GM19463 (cell line): ENCODE results near the gene FAM221B.

Experiments
- ATAC-seq: cut with Tn5 transposase; IDR thresholded peaks from one replicate; pipeline ENCODE4 v1.9.1; 2021; ENCODE audit warnings: mild to moderate bottlenecking, moderate library complexity; ENCODE audit not compliant: unreplicated experiment

FAM221B gene, protein sequence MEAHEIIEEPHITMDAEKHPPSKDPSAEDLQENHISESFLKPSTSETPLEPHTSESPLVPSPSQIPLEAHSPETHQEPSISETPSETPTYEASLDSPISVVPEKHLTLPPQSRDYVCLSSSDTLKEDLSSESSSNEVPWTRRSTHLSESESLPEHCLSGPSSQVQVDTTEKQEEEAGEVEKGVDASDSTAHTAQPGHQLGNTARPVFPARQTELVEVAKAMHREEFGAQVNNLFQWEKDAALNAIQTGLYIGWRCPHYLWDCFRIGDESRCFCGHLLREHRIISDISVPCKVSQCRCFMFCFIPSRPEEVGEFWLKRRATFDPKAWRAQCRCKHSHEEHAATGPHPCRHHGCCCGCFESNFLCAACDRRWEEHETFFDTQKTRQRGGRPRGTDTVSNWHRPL

DNA sequence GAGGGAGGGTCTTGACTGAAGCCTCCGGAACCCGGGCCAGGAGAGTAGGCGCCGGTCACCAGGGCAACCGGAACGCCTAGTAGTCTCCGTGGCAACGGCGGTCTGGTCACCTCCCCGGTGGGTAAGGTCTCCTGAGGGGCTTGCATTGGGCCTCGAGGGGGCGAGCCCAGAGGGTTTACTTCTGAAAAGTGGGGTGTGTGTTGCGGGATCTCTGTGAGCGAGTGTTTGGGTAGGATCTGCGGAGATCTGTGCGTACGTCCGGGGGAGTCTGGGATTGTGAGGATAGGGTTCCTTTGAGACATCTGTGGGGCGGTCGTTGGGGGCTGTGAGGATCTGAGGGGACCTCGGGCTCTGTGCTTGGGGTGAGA lies at the start of gene FAM221B:
Gene FAM221B (minus strand): TSS at position 17 of the 368 bp plus-strand sequence. CDS start 2,571 bp downstream, outside the sequence.
- ATAC-seq = no peak

DNA sequence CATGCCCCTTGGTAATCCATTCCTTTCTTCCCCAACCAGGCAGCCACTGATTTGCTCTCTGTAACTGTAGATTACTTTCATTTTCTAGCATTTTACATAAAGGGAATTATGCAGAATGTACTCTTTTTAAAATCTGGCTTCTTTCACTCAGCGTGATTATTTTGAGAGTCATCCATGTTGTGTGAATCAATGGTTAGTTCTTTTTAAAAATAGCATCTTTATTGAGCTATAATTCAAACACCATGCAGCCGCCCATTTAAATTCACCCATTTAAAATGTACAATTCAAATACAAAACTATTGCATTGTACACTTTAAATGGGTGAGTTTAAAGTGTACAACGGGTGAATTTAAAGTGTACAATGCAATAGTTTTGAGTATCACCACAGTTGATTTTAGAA lies 44.0 kb upstream of the FAM221B start:
- ATAC-seq = no peak

DNA sequence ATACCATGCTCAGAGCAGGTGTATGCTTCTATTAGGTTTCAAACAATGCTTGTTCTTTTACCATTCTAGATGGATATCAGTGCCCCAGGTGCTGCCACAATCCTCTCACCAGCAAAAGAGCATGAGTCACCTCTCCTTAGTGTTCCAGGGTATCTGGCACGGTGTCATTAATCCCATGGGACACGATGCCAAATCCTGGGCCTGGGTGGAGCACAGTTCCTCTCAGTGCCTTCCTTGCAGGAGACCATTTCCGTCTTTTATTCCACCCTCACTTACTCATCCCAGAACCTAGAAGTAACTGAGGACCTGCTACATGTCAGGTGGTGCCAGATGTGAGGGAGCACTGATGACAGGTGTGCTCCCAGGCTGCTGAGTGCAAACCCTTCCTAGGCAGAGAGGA lies 43.0 kb upstream of the FAM221B start:
- no peak for ATAC-seq

DNA sequence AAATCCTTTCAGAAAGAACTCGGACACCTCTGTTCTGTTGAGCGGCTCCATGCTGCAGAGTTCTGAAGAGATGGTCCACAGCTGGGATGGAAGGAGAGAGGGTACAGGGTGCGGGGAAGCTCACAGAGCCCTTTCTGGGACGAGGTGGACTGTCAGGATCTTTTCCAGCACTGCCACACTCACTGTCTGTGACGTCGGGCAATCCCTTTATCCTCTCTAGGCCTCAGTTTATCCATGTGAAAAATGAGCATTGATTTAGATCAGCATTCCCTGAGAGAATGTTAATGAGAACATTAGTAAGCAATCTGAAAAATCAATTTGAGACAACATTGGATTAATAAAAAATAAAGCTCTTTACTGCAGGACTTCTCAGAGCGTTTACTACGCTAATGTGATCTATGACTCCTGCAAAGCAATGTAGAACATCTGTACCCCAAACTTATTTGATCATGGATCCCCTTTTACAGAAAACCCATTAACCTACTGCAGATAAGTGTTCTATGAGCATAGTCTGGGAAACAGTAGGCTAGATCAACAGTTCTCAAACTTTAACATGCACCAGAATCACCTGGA lies 41.9 kb upstream of the FAM221B start, which contains the start of gene OR13J1:
Gene OR13J1 (minus strand): TSS at position 51 of the 573 bp plus-strand sequence. CDS start 0 bp downstream, at position 51.
- ATAC-seq = no peak

DNA sequence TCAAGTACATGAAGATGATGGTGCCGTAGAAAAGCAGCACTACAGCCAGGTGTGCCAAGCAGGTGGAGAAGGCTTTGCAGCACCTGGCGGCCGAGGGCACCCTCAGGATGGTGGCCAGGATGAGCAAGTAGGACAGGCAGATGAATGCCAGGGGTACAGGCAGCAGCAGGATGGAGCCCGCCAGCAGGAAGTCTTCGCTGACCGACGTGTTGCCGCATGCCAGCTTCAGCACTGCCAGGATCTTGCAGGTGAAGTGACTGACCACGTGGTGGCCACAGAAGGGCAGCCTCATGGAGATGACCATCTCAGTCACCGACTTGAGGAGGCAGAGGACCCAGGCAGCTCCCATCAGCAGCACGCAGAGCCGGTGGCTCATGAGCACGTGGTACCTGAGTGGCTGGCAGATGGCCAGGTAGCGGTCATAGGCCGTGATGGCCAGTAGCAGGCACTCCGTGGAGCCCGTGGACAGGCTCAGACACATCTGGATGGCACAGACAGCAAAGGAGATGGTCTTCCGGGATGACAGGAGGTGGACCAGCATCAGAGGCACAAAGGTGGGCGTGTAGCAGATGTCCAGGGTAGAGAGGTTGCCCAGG lies 41.2 kb upstream of the FAM221B start:
- no peak for ATAC-seq

DNA sequence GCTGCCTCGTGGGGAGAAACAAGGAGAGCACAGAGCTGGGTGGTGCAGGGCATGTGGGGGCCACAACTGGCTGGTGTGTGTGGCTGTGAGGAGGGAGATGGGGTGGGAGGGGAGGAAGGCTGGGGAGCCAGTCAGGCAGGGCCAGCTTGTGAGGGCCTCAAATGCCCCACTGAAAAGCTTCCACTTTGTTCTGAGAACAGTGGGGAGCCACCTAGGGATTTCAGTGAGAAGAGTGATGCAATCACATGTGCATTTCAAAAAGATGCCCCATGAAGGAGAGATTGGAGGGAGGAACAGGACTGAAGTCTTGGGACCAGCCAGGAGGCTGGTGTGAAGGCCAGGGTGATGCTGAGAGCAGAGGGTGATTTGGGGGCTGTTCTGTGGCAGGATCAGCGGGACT lies 40.4 kb upstream of the FAM221B start:
- no peak for ATAC-seq

DNA sequence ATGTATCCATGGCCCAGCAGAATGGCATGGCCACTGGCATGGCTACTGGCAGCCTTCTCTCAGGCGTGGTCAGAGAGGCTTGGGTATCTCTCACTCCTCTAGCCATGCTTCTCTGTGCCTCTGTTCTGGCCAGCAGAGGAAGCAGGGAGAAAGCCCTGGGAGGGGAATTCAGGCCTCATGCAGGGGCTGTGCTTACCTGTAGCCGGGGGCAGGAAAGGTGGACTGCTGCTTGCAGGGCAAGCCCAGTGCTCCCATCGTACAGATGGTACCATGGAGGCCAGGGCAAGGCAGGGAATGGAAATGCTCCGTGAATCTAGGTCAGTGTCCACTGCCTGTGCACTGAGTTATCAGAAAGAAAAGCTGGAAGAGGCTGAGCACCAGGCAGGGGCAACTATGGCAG lies 39.0 kb upstream of the FAM221B start:
- ATAC-seq = no peak

DNA sequence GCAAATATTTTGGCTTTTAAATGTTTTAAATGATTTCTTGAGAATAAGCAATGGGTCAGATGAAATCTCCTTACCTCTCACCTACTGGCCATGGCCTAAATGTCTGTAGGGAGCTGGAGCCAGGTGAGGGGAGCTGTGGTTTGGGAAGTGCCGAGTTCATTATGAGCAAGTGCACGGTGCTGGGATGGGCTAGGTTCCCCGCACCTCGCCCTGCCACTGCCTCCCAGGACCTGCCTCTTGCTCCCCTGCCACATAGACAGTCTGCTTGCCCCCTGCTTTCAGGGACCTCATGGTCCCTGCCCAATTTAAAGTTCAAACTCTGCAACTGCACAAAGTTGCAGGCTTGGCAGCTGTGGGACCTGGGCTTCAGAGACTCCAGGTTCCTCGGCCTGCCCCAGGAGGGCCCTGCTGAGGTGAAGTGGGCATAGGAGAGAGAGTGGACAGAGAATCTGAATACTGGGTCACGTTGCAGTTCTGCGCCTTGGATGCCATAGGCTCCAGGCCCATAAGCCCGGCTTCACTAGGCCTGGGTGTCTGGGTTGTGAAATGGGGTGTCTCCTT lies 36.2 kb upstream of the FAM221B start:
- ATAC-seq = no peak

DNA sequence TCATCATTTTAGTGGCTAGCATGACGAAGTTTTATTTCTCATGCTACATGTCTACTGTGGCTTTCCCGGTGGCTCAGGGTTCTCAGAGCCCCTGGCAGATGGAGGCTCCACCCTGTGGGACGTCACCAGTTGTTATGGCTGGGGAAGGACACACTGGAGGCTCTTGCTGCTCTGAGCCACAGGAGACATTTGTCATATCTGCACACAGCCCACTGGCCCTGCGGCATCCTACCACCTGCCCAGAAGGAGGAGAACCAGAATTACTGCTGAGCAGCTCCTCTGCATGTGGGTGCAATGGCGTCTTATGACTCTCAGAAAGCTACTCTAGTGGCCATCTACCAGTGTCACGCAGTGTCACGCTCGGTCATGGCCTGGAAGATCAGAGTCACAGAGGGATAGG lies 35.1 kb upstream of the FAM221B start:
- no peak for ATAC-seq

DNA sequence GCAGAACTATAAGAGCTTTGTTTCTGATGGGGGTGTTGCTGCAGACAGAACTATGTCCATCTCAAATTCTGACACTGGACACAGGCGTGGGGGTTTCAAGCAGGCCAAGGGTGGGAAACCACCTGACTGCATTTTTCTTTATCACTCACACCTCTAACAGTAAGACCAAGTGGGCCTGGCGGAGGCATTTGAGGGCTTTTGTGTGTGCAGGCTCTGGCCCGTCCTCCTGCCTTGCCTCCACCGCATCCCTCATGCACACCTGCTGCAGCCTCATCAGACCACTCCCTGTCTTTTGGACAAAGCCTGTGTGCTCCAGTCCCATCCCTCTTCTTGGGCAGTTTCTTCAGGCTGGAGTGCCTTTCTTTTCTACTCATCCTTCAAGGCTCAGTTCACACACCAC lies 33.8 kb upstream of the FAM221B start:
- ATAC-seq = no peak

DNA sequence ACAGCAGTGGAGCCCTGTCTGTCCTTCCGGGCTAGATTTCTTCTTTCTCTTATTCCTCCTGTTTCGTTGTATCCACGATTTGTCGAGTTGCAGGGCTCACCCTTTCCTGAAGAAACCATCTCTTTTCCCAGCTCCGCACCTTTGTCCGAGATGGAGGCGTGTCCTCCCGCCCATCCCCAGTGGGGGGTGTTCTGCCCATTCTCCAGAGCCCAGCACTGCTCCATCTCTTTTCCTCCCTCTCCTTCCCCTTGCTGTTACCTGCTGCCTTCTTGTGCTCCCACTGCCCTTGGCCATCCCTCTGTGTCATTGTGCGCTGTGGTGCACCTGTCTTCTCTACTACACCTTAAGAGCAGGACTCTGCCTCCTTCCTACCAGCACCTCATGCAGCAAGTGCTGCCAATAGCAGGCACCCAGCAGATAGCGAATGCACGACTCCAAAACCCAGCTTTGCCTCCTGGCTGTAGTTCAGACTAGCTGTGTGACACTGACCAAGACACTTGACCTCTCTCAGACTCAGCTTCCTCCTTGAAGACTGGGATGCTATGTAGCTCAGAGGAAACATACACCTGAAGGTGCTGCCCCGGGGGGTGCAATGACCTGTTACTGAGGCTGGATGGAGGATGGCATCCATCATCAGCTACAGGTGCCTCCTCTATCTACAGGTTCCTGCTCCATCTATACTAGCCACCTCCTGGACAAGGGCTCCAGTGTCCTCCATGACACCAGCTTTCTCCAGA lies 32.8 kb upstream of the FAM221B start:
- no peak for ATAC-seq

DNA sequence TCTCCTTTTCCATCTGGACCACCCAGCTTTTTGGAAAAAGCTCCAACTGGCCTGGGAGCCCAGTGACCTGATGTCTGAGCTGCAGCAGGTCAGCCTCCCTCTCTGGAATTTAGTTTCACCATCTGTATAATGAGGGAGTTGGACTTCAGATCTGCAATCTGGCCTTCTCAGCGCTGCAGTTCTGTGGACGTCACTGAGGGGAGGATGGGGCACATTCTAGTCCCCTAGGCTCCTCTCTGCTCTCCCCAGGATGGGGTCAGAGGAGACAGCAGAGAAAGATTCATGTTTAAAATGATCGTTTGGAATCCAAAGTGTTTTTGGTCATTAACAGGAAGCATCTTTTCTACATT lies 31.4 kb upstream of the FAM221B start:
- no peak for ATAC-seq

DNA sequence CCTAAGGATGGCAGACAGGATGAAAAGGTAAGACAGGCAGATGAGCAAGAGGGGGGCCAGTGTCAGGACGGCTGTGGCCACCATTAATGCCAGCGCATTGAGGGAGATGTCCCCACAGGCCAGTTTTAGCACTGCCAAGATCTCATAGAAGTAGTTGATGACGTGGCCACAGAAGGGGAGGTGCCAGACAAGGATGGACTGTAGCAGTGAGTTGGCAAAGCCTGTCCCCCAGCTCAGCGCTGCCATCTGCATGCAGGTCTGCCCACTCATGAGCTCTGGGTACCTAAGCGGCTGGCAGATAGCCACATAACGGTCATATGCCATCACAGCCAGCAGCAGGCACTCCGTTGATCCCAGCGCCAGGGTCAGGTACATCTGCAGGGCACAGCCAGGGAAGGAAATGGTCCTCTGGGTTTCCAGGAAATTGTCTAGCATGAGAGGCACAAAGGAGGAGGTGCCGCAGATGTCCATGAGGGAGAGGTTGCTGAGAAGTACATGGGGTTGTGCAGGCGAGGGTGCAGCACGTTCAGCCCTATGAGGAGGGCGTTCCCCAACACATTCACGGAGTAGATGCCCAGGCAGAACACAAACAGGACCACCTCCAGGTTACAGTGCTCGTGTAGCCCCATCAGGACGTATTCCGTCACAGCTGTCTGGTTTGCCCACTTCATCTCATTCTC lies 30.9 kb upstream of the FAM221B start:
- no peak for ATAC-seq

DNA sequence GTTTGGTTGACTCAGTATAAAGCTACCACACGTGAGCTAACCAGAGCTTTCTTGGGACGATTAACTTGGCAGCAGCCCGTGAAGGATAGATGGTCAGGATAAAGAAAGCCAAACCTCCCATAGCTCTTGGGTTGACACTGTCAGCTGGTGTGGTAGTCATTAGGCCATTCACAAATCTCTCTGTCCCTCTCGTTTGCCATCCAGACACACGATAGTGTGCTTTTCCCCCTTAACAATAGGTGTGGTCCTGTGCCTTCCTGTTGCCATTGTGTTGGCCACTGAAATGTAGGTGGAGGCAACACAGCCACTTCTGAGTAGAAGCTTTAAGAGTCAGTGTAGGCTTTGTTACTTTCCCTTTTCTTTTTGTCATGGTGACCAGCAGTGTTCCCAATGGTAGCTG lies 29.9 kb upstream of the FAM221B start:
- ATAC-seq = no peak

DNA sequence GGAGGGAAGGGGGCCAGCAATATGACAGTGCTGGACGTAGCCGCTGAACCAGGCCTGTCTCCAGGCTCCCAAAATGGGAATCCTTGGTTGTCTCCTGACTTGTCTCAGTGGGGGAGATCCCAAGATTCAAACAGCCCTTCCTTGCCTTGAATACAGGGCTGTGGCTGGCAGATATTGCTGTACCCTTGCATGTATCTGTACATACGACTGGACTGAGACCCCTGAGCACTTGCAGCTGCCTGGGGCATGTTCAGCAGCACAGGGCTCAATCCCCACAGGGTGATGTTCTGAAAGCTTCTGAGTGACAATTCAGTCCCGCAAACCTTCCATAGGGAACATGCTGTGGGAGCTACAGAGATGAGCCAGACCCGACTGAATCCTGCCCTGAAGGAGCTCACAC lies 28.4 kb upstream of the FAM221B start:
- no peak for ATAC-seq

DNA sequence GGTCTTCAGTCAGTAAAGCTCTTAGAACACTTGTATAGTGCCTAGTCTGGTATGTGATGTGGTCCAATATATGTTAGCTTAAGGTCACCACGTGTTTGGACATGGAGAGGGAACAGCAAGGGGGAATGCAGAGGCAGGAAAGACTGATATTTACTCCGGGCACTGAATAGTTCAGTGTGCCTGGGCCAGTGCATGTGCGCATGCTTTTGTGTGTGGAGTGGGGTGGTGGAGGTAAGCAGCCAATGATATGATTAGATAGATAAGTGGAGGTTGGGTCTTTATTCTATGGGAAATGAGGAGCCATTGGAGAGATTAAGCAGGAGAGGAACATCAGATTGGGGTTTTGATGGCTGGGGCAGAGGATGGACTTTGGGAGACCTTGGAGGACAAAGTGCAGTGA lies 27.7 kb upstream of the FAM221B start:
- no peak for ATAC-seq

DNA sequence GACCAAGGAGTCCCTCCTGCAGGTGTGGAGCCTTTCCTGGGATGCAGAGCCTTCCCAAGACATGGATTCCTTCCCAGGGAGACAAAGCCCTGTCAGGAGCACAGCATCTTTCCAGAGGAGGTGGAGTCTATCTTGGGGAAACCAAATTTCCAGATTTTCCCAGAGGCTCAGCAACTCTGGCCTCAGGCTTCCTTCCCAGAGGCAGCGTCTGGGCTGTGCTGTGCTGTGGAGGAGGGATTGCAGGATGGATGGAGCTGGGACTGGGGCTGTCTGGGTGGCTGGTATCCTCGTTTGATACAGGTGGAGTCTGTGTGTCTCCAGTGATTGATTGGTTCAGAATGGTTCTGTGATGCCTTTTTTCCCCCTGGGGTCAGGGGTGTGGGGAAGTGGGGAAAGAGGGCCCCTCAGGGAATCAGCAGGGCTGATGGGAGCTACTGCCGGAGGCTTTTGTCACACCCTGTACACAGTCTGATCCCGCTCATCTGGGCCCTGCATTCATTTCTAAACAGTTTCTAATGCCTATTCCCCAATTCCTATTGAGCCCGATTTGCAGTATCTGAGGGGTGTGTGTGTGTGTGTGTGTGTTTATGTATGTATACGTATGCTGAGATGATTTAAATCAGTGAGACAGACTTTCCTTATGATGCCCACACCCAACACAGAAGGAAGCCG lies 25.7 kb upstream of the FAM221B start:
- no peak for ATAC-seq

DNA sequence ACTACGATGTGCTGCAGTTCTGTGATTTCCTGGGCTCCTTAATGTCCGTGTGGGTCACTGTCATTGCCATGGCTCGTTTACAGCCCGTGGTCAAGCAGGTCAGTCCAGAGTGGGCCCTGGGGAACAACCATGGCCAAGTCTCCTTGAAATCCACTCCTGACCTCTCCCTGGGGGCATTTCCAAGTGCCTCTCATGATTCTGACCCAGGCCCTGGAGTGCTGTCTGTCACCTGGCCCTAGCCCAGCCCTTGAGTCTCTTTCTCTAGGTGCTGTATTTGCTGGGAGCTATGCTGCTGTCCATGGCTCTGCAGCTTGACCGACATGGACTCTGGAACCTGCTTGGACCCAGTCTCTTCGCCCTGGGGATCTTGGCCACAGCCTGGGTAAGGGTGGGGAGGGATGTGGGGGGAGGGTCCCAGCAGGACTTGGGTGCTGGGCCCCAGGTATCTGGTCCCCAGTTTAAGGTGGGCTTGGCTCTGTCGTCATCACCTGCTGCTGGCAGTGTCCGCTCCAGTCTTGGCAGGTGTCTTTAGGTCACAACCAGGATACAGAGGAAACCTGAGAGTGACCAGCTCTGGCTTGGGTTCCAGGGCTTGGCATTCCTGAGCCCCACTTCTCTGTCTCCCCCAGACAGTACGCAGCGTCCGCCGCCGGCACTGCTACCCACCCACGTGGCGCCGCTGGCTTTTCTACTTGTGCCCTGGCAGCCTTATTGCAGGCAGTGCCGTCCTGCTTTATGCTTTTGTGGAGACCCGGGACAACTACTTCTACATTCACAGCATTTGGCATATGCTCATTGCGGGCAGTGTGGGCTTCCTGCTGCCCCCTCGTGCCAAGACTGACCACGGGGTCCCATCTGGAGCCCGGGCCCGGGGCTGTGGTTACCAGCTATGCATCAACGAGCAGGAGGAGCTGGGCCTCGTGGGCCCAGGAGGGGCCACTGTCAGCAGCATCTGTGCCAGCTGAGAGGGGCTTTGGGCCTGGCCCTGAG lies 24.6 kb upstream of the FAM221B start:
- ATAC-seq = no peak

DNA sequence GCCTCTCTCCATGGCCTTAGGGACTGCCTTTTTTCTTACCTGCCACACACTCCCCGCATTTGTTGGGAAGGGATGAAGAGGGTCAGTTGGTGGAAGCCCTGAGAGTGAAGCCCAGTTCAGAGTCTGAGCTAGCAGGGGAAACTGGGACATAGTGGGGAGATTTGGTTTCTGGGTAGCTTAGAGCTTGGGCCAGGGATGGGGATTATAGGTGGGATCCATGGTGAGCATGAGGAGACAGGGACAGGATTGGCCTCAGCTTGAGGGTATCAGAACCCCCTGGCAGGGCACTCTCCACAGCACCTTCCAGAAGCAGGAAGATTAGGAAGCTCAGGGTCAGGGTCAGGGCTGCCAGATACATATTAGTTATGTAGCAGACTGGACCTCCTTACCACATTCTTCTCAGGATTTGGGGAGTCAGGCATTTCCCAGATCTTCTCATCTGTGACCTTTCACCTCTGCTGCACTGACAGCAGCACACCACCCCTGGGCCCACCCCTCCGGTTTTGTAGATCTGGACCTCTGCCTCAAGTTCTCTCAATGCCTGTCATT lies 23.8 kb upstream of the FAM221B start:
- no peak for ATAC-seq
